ENCODE measurements around the gene PCNA.

- TF ChIP-seq EZH2phosphoT487 (IDR thresholded peaks at IDR 0.05; ENCODE audit: borderline replicate concordance) (no peak), RAD21 (IDR thresholded peaks at IDR 0.05; ENCODE audit: low read depth) (no peak), POLR2AphosphoS5 (IDR thresholded peaks at IDR 0.05; ENCODE audit: low read depth, low read length) (no peak), POLR2A (IDR thresholded peaks at IDR 0.05; ENCODE audit: borderline replicate concordance, extremely low read depth, insufficient read depth, insufficient read length) (no peak), CTCF (IDR thresholded peaks at IDR 0.05 in 2 of 3, conservative IDR thresholded peaks at IDR 0.05 in 1 of 3; ENCODE audit: borderline replicate concordance in 1 of 3, insufficient read depth in 1 of 3, low read depth in 2 of 3, low read length in 2 of 3) (no peak), EZH2 (IDR thresholded peaks at IDR 0.05) (no peak), EGR1 (IDR thresholded peaks at IDR 0.05; ENCODE audit: low read depth) (no peak), REST (IDR thresholded peaks at IDR 0.05; ENCODE audit: low read depth) (no peak)
Observed at GRCh38 chr20:5113615-5113986, 6.2 kb downstream of the PCNA start.
